ENCODE data around the gene ASB7. TPM values are rescaled to one million over a fixed set of nuclear protein-coding genes. Genes with fewer than 3 reads are reported as not detected.

The ASB7 gene
- total and polyA plus RNA-seq, 2 donors = 6.5 to 10.6 TPM

Other genes with a start within 250 kb of the ASB7 start
- gene CERS3, start 73.6 kb upstream of the ASB7 start, total RNA-seq = 0.38 TPM
- gene CERS3, start 73.6 kb upstream of the ASB7 start, polyA plus RNA-seq = 2.2 TPM
- 29.9 TPM for gene LINS1, start 405 bp upstream of the ASB7 start, total RNA-seq
- 19.1 TPM for gene LINS1, start 405 bp upstream of the ASB7 start, polyA plus RNA-seq